Lower leg skin (tissue), 3 donors: ENCODE data around the gene RNF121.

Source experiments
- POLR2A ChIP-seq, 2 donors: fragments of 450-650 bp; IDR thresholded peaks; one replicate each; pipeline ENCODE4 v1.6.1; 2016 to 2017; ENCODE audit warnings: antibody characterized with exemption in 2 of 2, mild to moderate bottlenecking in 1 of 2, moderate library complexity in 1 of 2
- TF ChIP-seq, protein P1 (sequence below), 3 donors: fragments of 450-650 bp; IDR thresholded peaks; one replicate each; pipeline ENCODE4 v1.5.1; 2016; ENCODE audit warnings: antibody characterized with exemption in 3 of 3, mild to moderate bottlenecking in 3 of 3, moderate library complexity in 2 of 3

DNA sequence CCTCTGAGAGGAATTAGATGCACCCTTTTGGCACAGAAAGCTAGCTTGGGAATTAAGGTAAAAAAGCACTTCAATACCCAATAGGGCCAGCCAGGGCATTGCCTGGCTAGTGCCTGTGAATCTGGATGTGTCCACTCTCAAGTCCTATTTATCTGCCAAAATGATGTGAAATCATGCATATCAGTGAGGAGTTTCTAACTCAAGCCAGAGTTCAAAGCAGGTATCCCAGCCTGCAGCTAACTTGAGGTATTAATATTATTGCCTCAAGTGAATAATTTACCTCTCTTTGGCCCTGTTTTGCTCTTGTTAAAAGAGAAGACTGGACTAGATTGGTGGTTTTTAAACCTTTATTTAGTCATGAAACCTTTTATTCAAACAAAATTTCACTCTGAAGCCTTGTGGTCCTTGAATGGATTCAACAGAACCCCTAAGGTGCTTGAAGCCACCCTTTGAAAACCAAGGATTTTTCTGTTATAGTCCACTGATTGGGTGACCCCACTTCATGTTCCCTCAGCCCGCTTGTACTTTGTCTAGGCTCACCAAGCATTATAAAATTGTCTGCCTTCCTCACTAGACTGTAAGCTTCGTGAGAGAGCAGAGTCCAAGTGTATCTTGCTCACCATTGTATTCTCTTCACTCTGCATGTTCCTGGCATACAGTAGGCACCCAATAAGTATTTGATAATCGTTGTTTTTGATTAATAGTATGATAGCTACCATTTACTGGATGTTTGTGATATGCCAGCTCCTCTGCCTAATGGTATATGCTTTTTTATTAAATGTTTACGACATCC is 4.5 kb downstream of the RNF121 start:
- TF ChIP-seq, protein P1, sequence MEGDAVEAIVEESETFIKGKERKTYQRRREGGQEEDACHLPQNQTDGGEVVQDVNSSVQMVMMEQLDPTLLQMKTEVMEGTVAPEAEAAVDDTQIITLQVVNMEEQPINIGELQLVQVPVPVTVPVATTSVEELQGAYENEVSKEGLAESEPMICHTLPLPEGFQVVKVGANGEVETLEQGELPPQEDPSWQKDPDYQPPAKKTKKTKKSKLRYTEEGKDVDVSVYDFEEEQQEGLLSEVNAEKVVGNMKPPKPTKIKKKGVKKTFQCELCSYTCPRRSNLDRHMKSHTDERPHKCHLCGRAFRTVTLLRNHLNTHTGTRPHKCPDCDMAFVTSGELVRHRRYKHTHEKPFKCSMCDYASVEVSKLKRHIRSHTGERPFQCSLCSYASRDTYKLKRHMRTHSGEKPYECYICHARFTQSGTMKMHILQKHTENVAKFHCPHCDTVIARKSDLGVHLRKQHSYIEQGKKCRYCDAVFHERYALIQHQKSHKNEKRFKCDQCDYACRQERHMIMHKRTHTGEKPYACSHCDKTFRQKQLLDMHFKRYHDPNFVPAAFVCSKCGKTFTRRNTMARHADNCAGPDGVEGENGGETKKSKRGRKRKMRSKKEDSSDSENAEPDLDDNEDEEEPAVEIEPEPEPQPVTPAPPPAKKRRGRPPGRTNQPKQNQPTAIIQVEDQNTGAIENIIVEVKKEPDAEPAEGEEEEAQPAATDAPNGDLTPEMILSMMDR (IDR thresholded peaks at IDR 0.05) = no peak
- TF ChIP-seq POLR2A (IDR thresholded peaks at IDR 0.05) = no peak
